Measurements from ENCODE around the gene DPP4.

The DPP4 gene

GRCh38 chr2:162100579-162100978 is 26.6 kb upstream of the DPP4 start (continued):
- TF ChIP-seq ZNF645 (tag by site-specific recombination; IDR thresholded peaks at IDR 0.05) (no peak), ZNF555 (tag by site-specific recombination; conservative IDR thresholded peaks at IDR 0.05) (no peak), ZNF623 (tag by site-specific recombination; IDR thresholded peaks at IDR 0.05) (no peak), MEIS1 (CRISPR knock-in tag; IDR thresholded peaks at IDR 0.05; ENCODE audit: borderline replicate concordance) (no peak), ZBTB11 (tag by site-specific recombination; conservative IDR thresholded peaks at IDR 0.05; ENCODE audit: low read depth) (no peak), ZNF510 (tag by site-specific recombination; IDR thresholded peaks at IDR 0.05; ENCODE audit: insufficient replicate concordance) (no peak)

GRCh38 chr2:162099836-162100235 is 25.8 kb upstream of the DPP4 start:
- no peak for TF ChIP-seq ZNF639 (tag by site-specific recombination; IDR thresholded peaks at IDR 0.05)
- TF ChIP-seq CTCF (tag by site-specific recombination; IDR thresholded peaks at IDR 0.05) = no peak
- no peak for TF ChIP-seq SCRT2 (tag by site-specific recombination; IDR thresholded peaks at IDR 0.05)
- TF ChIP-seq PRDM1 (tag by site-specific recombination; IDR thresholded peaks at IDR 0.05) = no peak
- TF ChIP-seq SP2 (tag by site-specific recombination; IDR thresholded peaks at IDR 0.05) = no peak
- TF ChIP-seq ZSCAN5A (tag by site-specific recombination; IDR thresholded peaks at IDR 0.05) = no peak
- no peak for TF ChIP-seq ZNF596 (tag by site-specific recombination; IDR thresholded peaks at IDR 0.05)
- no peak for TF ChIP-seq REPIN1 (tag by site-specific recombination; IDR thresholded peaks at IDR 0.05; ENCODE audit: low read depth)
- TF ChIP-seq ZNF514 (tag by site-specific recombination; IDR thresholded peaks at IDR 0.05) = no peak
- no peak for TF ChIP-seq ZNF645 (tag by site-specific recombination; IDR thresholded peaks at IDR 0.05)
- TF ChIP-seq ZNF223 (tag by site-specific recombination; IDR thresholded peaks at IDR 0.05) = no peak
- no peak for TF ChIP-seq ZNF266 (tag by site-specific recombination; IDR thresholded peaks at IDR 0.05; ENCODE audit: low read depth)
- TF ChIP-seq ZFP3 (tag by site-specific recombination; IDR thresholded peaks at IDR 0.05; ENCODE audit: low read depth) = no peak
- no peak for TF ChIP-seq ZNF670 (tag by site-specific recombination; IDR thresholded peaks at IDR 0.05; ENCODE audit: low read depth)
- no peak for TF ChIP-seq ZNF140 (tag by site-specific recombination; IDR thresholded peaks at IDR 0.05)
- no peak for TF ChIP-seq BCL11A (tag by site-specific recombination; IDR thresholded peaks at IDR 0.05; ENCODE audit: low read depth)
- TF ChIP-seq AEBP2 (tag by site-specific recombination; IDR thresholded peaks at IDR 0.05; ENCODE audit: borderline replicate concordance) = no peak
- Histone ChIP-seq H3K4me3 (ENCODE audit: low read depth, low read length) (no peak overlapping the region), H3K27ac (ENCODE audit: extremely low read depth, low read depth, low read length) (no peak overlapping the region), H3K36me3 (ENCODE audit: control insufficient read depth in 2 of 2, insufficient read depth in 1 of 2, low read length in 2 of 2) (no peaks in the 10 kb centered on the region), H3K9me3 (ENCODE audit: control insufficient read depth, insufficient read depth, low read depth, low read length) (no peaks in the 10 kb centered on the region), H3K4me1 (ENCODE audit: control insufficient read depth, insufficient read depth, low read length) (no peaks in the 10 kb centered on the region)
- ChIA-PET POLR2A (no interaction called here), CTCF (interaction anchor here (0.6 to 1.2 kb wide), 2 partner anchors 23 to 1704 kb away, joined by 4 to 5 read pairs; no protein-coding TSS in a partner anchor)

Measured in HEK293 (cell line).